ENCODE results near the gene GJE1.
"Not testable (repeated sequence)": the region's sequence is repeated elsewhere in the genome, so short reads cannot be mapped to it uniquely, and the experiment has no call there.

DNA sequence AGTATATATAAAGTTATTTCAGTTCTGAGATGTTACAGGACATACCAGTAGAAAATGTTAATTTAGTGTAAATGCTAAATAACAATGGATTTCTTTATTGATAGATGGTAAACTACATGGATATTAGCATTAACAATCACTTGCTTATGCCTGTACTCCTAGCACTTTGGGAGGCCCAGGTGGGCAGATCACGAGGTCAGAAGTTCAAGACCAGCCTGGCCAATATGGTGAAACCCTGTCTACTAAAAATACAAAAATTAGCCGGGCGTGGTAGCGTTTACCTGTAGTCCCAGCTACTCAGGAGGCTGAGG lies 24.0 kb downstream of the GJE1 start:
- TF ChIP-seq POLR2A (IDR thresholded peaks at IDR 0.05) = not testable (repeated sequence)
- TF ChIP-seq, protein P1, sequence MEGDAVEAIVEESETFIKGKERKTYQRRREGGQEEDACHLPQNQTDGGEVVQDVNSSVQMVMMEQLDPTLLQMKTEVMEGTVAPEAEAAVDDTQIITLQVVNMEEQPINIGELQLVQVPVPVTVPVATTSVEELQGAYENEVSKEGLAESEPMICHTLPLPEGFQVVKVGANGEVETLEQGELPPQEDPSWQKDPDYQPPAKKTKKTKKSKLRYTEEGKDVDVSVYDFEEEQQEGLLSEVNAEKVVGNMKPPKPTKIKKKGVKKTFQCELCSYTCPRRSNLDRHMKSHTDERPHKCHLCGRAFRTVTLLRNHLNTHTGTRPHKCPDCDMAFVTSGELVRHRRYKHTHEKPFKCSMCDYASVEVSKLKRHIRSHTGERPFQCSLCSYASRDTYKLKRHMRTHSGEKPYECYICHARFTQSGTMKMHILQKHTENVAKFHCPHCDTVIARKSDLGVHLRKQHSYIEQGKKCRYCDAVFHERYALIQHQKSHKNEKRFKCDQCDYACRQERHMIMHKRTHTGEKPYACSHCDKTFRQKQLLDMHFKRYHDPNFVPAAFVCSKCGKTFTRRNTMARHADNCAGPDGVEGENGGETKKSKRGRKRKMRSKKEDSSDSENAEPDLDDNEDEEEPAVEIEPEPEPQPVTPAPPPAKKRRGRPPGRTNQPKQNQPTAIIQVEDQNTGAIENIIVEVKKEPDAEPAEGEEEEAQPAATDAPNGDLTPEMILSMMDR (IDR thresholded peaks at IDR 0.05) = not testable (repeated sequence)
